ENCODE data around the gene CLTA. TPM values are rescaled to one million over a fixed set of nuclear protein-coding genes. Genes with fewer than 3 reads are reported as not detected.

CLTA gene
- polyA plus RNA-seq, result 231 to 325 TPM (median 290 TPM) in 3 replicates
- 477 TPM for polyA plus RNA-seq (2011; ENCODE audit: low read depth)
- polyA plus RNA-seq (2011; cell fraction: cytosol; rRNA removed), result 319 and 330 TPM in 2 replicates
- 135 and 169 TPM in 2 replicates for polyA plus RNA-seq (2011; cell fraction: nucleus; rRNA removed)
- polyA plus RNA-seq (2012; ENCODE audit: low replicate concordance), result 204 and 273 TPM in 2 replicates
- polyA minus RNA-seq, result 80.4 to 100 TPM (median 94.7 TPM) in 3 replicates
- polyA minus RNA-seq (2011; cell fraction: cytosol; rRNA and poly(A)+ RNA removed), result 128 TPM
- polyA minus RNA-seq (2011; cell fraction: nucleus; rRNA and poly(A)+ RNA removed), result 34.9 and 42.8 TPM in 2 replicates

DNA sequence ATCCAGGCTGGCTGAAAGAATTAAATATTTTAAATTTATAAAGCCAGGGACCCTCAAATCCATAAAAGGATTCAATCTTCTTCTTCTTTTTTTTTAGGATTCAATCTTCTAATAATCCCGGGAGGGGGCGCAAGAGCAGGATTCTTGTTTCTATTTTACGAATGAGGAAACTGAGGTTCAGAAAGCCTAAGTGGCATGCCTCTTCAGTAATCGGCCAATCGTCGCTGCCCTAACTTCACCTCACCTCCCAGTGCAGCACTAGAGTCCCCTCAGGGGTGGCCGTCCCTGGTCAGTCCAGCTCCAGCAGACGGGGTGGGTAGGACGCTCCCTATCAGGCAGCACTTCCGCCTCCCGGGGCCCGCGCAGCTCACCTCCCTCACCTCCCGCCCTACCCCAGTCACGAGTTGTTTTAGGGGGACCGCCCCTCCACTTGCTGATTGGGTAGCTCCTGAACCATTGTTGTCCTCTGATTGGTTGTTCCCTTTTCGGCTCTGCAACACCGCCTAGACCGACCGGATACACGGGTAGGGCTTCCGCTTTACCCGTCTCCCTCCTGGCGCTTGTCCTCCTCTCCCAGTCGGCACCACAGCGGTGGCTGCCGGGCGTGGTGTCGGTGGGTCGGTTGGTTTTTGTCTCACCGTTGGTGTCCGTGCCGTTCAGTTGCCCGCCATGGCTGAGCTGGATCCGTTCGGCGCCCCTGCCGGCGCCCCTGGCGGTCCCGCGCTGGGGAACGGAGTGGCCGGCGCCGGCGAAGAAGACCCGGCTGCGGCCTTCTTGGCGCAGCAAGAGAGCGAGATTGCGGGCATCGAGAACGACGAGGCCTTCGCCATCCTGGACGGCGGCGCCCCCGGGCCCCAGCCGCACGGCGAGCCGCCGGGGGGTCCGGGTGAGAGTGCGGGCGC lies at the start of gene CLTA:
Gene CLTA (plus strand): TSS at position 534 of the 902 bp plus-strand sequence. CDS start 136 bp downstream, at position 670.
- Histone ChIP-seq H2AFZ (ENCODE audit: control insufficient read depth, low read length) (peak within 1 kb of the TSS; percentile 94), H3K4me3 (ENCODE audit: control insufficient read depth in 2 of 3, extremely low read depth in 1 of 3, insufficient read depth in 2 of 3, low read depth in 1 of 3, low read length in 3 of 3) (peak within 1 kb of the TSS; percentile 71 to 87 (median 77)), H3K9me3 (ENCODE audit: control insufficient read depth, low read depth, low read length) (no peaks in the 10 kb centered on the region), H3K79me2 (ENCODE audit: control insufficient read depth, insufficient read depth, low read length) (peaks cover 50% of the 10 kb centered on the region), H3K27ac (ENCODE audit: control insufficient read depth, insufficient read depth, low read length) (peak within 1 kb of the TSS; percentile 92), H3K36me3 (ENCODE audit: control insufficient read depth in 2 of 2, extremely low read depth in 1 of 2, insufficient read depth in 2 of 2, low read length in 2 of 2) (peaks cover 5 to 9% of the 10 kb centered on the region in 2 experiments), H3K27me3 (ENCODE audit: control insufficient read depth, extremely low read depth, insufficient read depth, low read length) (no peaks in the 10 kb centered on the region), H3K4me2 (ENCODE audit: control insufficient read depth, extremely low read depth, insufficient read depth, low read depth, low read length) (peak within 1 kb of the TSS; percentile 92), H3K4me1 (ENCODE audit: control insufficient read depth, extremely low read depth, insufficient read depth, low read length) (peaks cover 38% of the 10 kb centered on the region), H4K20me1 (ENCODE audit: control insufficient read depth, extremely low read depth, insufficient read depth, low read length) (peaks cover 30% of the 10 kb centered on the region), H3K9ac (ENCODE audit: control insufficient read depth, extremely low read depth, insufficient read depth, low read length) (peak within 1 kb of the TSS; percentile 92), H3K9me1 (ENCODE audit: control insufficient read depth, extremely low read depth, insufficient read depth, low read length) (peaks cover 11% of the 10 kb centered on the region)
- FAIRE-seq (peak; percentile 86), DNase-seq (ENCODE audit: low read depth, low spot score) (peak; percentile 91)
- dilution Hi-C loops (cut with MboI; ENCODE audit: extremely low pct_ligation_motif_present, low sequenced_read_pairs), result loop anchor here (10.0 kb wide), 1 partner anchor 46 kb away; no protein-coding TSS in a partner anchor
- TF ChIP-seq, protein P1, sequence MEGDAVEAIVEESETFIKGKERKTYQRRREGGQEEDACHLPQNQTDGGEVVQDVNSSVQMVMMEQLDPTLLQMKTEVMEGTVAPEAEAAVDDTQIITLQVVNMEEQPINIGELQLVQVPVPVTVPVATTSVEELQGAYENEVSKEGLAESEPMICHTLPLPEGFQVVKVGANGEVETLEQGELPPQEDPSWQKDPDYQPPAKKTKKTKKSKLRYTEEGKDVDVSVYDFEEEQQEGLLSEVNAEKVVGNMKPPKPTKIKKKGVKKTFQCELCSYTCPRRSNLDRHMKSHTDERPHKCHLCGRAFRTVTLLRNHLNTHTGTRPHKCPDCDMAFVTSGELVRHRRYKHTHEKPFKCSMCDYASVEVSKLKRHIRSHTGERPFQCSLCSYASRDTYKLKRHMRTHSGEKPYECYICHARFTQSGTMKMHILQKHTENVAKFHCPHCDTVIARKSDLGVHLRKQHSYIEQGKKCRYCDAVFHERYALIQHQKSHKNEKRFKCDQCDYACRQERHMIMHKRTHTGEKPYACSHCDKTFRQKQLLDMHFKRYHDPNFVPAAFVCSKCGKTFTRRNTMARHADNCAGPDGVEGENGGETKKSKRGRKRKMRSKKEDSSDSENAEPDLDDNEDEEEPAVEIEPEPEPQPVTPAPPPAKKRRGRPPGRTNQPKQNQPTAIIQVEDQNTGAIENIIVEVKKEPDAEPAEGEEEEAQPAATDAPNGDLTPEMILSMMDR (optimal IDR thresholded peaks at IDR 0.05 in 1 of 3, IDR thresholded peaks at IDR 0.05 in 1 of 3, conservative IDR thresholded peaks at IDR 0.05 in 1 of 3; ENCODE audit: extremely low read depth in 1 of 3, insufficient read depth in 2 of 3, low read length in 3 of 3), result peak; percentile 35 to 55 (median 49)
- TF ChIP-seq EZH2 (IDR thresholded peaks at IDR 0.05; ENCODE audit: low read length), result no peak

GRCh38 chr9:36141288-36141687 lies 49.4 kb upstream of the CLTA start:
- H3K9ac ChIP-seq (ENCODE audit: control insufficient read depth, extremely low read depth, insufficient read depth, low read length), result no peak overlapping the region
- TF ChIP-seq, protein P1 (optimal IDR thresholded peaks at IDR 0.05 in 1 of 3, IDR thresholded peaks at IDR 0.05 in 1 of 3, conservative IDR thresholded peaks at IDR 0.05 in 1 of 3; ENCODE audit: extremely low read depth in 1 of 3, insufficient read depth in 2 of 3, low read length in 3 of 3), result peak; percentile 31 to 49 (median 36)
- TF ChIP-seq EZH2 (IDR thresholded peaks at IDR 0.05; ENCODE audit: low read length), result no peak
- H3K4me1 ChIP-seq (ENCODE audit: control insufficient read depth, extremely low read depth, insufficient read depth, low read length), result no peaks in the 10 kb centered on the region
- H3K4me3 ChIP-seq (ENCODE audit: control insufficient read depth in 2 of 3, extremely low read depth in 1 of 3, insufficient read depth in 2 of 3, low read depth in 1 of 3, low read length in 3 of 3), result no peak overlapping the region
- H3K27me3 ChIP-seq (ENCODE audit: control insufficient read depth, extremely low read depth, insufficient read depth, low read length), result peaks cover 18% of the 10 kb centered on the region
- H3K9me1 ChIP-seq (ENCODE audit: control insufficient read depth, extremely low read depth, insufficient read depth, low read length), result no peaks in the 10 kb centered on the region
- DNase-seq (ENCODE audit: low read depth, low spot score) (no peak), FAIRE-seq (no peak)
- H3K36me3 ChIP-seq (ENCODE audit: control insufficient read depth in 2 of 2, extremely low read depth in 1 of 2, insufficient read depth in 2 of 2, low read length in 2 of 2), result no peaks in the 10 kb centered on the region
- H2AFZ ChIP-seq (ENCODE audit: control insufficient read depth, low read length), result no peak overlapping the region
- no peaks in the 10 kb centered on the region for H4K20me1 ChIP-seq (ENCODE audit: control insufficient read depth, extremely low read depth, insufficient read depth, low read length)
- no peaks in the 10 kb centered on the region for H3K9me3 ChIP-seq (ENCODE audit: control insufficient read depth, low read depth, low read length)
- H3K79me2 ChIP-seq (ENCODE audit: control insufficient read depth, insufficient read depth, low read length), result no peaks in the 10 kb centered on the region
- no peak overlapping the region for H3K4me2 ChIP-seq (ENCODE audit: control insufficient read depth, extremely low read depth, insufficient read depth, low read depth, low read length)
- no peak overlapping the region for H3K27ac ChIP-seq (ENCODE audit: control insufficient read depth, insufficient read depth, low read length)
- dilution Hi-C loops (cut with MboI; ENCODE audit: extremely low pct_ligation_motif_present, low sequenced_read_pairs), result loop anchor here (10.0 kb wide), 1 partner anchor 54 kb away; the partner anchor contains the start of gene CLTA
